ENCODE measurements around the gene CYP2D6. TPM values are rescaled to one million over a fixed set of nuclear protein-coding genes. Genes with fewer than 3 reads are reported as not detected.
A peak's percentile ranks its signal among the peaks of the same experiment; 100 is the strongest.

CYP2D6 gene
- total and polyA plus RNA-seq, 2 of the 13 experiments (the other 11 are each of a cell fraction or from before 2014, with no cell fraction given) = 1.0 to 3.7 TPM

GRCh38 chr22:42090596-42091454, 39.8 kb downstream of the CYP2D6 start, which contains the start of gene NDUFA6 (continued):
- TF ChIP-seq ZNF18 (CRISPR knock-in tag; IDR thresholded peaks at IDR 0.05; ENCODE audit: insufficient replicate concordance) = peak; percentile 63
- no peak for TF ChIP-seq ZNF318 (CRISPR knock-in tag; IDR thresholded peaks at IDR 0.05)
- no peak for TF ChIP-seq RFX3 (CRISPR knock-in tag; IDR thresholded peaks at IDR 0.05)
- TF ChIP-seq ARID4A (CRISPR knock-in tag; IDR thresholded peaks at IDR 0.05; ENCODE audit: borderline replicate concordance) = peak; percentile 94; the same call in 1 of the 2 replicates
- TF ChIP-seq MEF2D (CRISPR knock-in tag; IDR thresholded peaks at IDR 0.05) = peak; percentile 68; the same call in 1 of the 2 replicates
- TF ChIP-seq ZNF468 (CRISPR knock-in tag; IDR thresholded peaks at IDR 0.05) = 0 out of 2 replicates have a peak, but pooled peaks have one; percentile 26
- peak; percentile 89 for TF ChIP-seq KLF6 (CRISPR knock-in tag; IDR thresholded peaks at IDR 0.05)
- TF ChIP-seq ZNF33B (CRISPR knock-in tag; IDR thresholded peaks at IDR 0.05) = peak; percentile 23; the same call in 1 of the 2 replicates
- TF ChIP-seq ZNF296 (CRISPR knock-in tag; conservative IDR thresholded peaks at IDR 0.05) = no peak
- TF ChIP-seq ZNF335 (CRISPR knock-in tag; IDR thresholded peaks at IDR 0.05) = peak; percentile 37; the same call in 1 of the 2 replicates
- peak; percentile 45; the same call in 1 of the 2 replicates for TF ChIP-seq ATF7-NPFF (CRISPR knock-in tag; IDR thresholded peaks at IDR 0.05; ENCODE audit: low read depth)
- peak; percentile 36; the same call in 1 of the 2 replicates for TF ChIP-seq ZNF441 (CRISPR knock-in tag; IDR thresholded peaks at IDR 0.05; ENCODE audit: borderline replicate concordance)
- TF ChIP-seq SCMH1 (CRISPR knock-in tag; IDR thresholded peaks at IDR 0.05; ENCODE audit: borderline replicate concordance) = no peak
- peak; percentile 82; the same call in 1 of the 2 replicates for TF ChIP-seq ZNF670 (CRISPR knock-in tag; IDR thresholded peaks at IDR 0.05; ENCODE audit: borderline replicate concordance)

Data from HepG2 (cell line).